ENCODE data around the gene CSF1R. TPM values are rescaled to one million over a fixed set of nuclear protein-coding genes. Genes with fewer than 3 reads are reported as not detected.
"Not testable (repeated sequence)": the region's sequence is repeated elsewhere in the genome, so short reads cannot be mapped to it uniquely, and the experiment has no call there.

Gene CSF1R
- total RNA-seq, 4 donors from 2014 or later: 55.6 to 140 (median 77.6) TPM

- no peak for TF ChIP-seq CTCF (IDR thresholded peaks at IDR 0.05)
- no peak for DNase-seq (ENCODE audit: low spot score)
- no peak for ATAC-seq (ENCODE audit: low FRiP score)
These were observed 51.7 kb downstream of the CSF1R start for GRCh38 chr5:150034662-150035061.

GRCh38 chr5:150033334-150033733 is 53.0 kb downstream of the CSF1R start:
- ATAC-seq (ENCODE audit: low FRiP score) (no peak), DNase-seq (ENCODE audit: low spot score) (no peak)
- no peak for TF ChIP-seq CTCF (IDR thresholded peaks at IDR 0.05)

- not testable (repeated sequence) for DNase-seq (ENCODE audit: low spot score)
These were observed 58.3 kb downstream of the CSF1R start for GRCh38 chr5:150028047-150028446.

GRCh38 chr5:150026682-150027172 is 59.6 kb downstream of the CSF1R start:
- ATAC-seq (ENCODE audit: low FRiP score): no peak
- no peak for DNase-seq (ENCODE audit: low spot score)
- no peak for TF ChIP-seq CTCF (IDR thresholded peaks at IDR 0.05)

More at GRCh38 chr5:150028047-150028446, 58.3 kb downstream of the CSF1R start:
- not testable (repeated sequence) for ATAC-seq (ENCODE audit: low FRiP score)

- TF ChIP-seq CTCF (IDR thresholded peaks at IDR 0.05): no peak
- ATAC-seq (ENCODE audit: low FRiP score) (no peak), DNase-seq (ENCODE audit: low spot score) (no peak)
These were observed 61.9 kb downstream of the CSF1R start for GRCh38 chr5:150024346-150024984.

GRCh38 chr5:150023136-150023535 is 63.2 kb downstream of the CSF1R start:
- TF ChIP-seq CTCF (IDR thresholded peaks at IDR 0.05): no peak
- ATAC-seq (ENCODE audit: low FRiP score) (no peak), DNase-seq (ENCODE audit: low spot score) (no peak)

- DNase-seq (ENCODE audit: low spot score) (no peak), ATAC-seq (ENCODE audit: low FRiP score) (no peak)
- no peak for TF ChIP-seq CTCF (IDR thresholded peaks at IDR 0.05)
These were observed 63.7 kb downstream of the CSF1R start for GRCh38 chr5:150022681-150023080.
